Ascending aorta (tissue), 2 donors: ENCODE results near the gene PIGN. TPM values are rescaled to one million over a fixed set of nuclear protein-coding genes. Genes with fewer than 3 reads are reported as not detected.

Experiments used
- DNase-seq, 2 donors: peaks; one replicate each; pipeline ENCODE4 v3.0.0-alpha.2; 2019; ENCODE audit warnings: low spot score in 2 of 2
- H3K27ac ChIP-seq, 2 donors: fragments of 200-600 bp; sonication (generic); one replicate each; pipeline ENCODE4 v1.5.1; 2016 to 2017; ENCODE audit warnings: mild to moderate bottlenecking in 1 of 2
- H3K27me3 ChIP-seq: fragments of 200-600 bp; sonication (generic); one replicate; pipeline ENCODE4 v1.5.1; 2017
- H3K36me3 ChIP-seq, 2 donors: fragments of 200-600 bp; sonication (generic); one replicate each; pipeline ENCODE4 v1.5.1; 2016
- H3K4me1 ChIP-seq, 2 donors: fragments of 200-600 bp; sonication (generic); one replicate each; pipeline ENCODE4 v1.5.1; 2016 to 2017; ENCODE audit warnings: mild to moderate bottlenecking in 1 of 2
- H3K4me3 ChIP-seq, 2 donors: fragments of 200-600 bp; sonication (generic); one replicate each; pipeline ENCODE4 v1.5.1; 2016 to 2017; ENCODE audit warnings: mild to moderate bottlenecking in 1 of 2
- H3K9me3 ChIP-seq, 2 donors: fragments of 200-600 bp; sonication (generic); one replicate each; pipeline ENCODE4 v1.5.1; 2016
- intact Hi-C: fragments of 100-400 bp; cut with DNase I; formaldehyde crosslinking; loops from one replicate; pipeline ENCODE4 v1.15.1; 2023
- total RNA-seq: library from RNA; depleted of rRNA; stranded (reverse); fragments of >200 nt; gene quantifications from one replicate; pipeline ENCODE4 v1.1.0, GENCODE V29; 2016
- TF ChIP-seq, protein P1 (sequence below), 3 experiments: fragments of 200-600 bp in 2 of 3; fragments of 450-650 bp in 1 of 3; sonication (generic) in 2 of 3; IDR thresholded peaks; one replicate each; pipeline ENCODE4 v1.5.1; 2016 to 2019; ENCODE audit warnings: antibody characterized with exemption in 3 of 3, mild to moderate bottlenecking in 1 of 3, moderate library complexity in 1 of 3

The PIGN gene, protein sequence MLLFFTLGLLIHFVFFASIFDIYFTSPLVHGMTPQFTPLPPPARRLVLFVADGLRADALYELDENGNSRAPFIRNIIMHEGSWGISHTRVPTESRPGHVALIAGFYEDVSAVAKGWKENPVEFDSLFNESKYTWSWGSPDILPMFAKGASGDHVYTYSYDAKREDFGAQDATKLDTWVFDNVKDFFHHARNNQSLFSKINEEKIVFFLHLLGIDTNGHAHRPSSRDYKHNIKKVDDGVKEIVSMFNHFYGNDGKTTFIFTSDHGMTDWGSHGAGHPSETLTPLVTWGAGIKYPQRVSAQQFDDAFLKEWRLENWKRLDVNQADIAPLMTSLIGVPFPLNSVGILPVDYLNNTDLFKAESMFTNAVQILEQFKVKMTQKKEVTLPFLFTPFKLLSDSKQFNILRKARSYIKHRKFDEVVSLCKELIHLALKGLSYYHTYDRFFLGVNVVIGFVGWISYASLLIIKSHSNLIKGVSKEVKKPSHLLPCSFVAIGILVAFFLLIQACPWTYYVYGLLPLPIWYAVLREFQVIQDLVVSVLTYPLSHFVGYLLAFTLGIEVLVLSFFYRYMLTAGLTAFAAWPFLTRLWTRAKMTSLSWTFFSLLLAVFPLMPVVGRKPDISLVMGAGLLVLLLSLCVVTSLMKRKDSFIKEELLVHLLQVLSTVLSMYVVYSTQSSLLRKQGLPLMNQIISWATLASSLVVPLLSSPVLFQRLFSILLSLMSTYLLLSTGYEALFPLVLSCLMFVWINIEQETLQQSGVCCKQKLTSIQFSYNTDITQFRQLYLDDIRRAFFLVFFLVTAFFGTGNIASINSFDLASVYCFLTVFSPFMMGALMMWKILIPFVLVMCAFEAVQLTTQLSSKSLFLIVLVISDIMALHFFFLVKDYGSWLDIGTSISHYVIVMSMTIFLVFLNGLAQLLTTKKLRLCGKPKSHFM
- total RNA-seq = 12.8 TPM

DNA sequence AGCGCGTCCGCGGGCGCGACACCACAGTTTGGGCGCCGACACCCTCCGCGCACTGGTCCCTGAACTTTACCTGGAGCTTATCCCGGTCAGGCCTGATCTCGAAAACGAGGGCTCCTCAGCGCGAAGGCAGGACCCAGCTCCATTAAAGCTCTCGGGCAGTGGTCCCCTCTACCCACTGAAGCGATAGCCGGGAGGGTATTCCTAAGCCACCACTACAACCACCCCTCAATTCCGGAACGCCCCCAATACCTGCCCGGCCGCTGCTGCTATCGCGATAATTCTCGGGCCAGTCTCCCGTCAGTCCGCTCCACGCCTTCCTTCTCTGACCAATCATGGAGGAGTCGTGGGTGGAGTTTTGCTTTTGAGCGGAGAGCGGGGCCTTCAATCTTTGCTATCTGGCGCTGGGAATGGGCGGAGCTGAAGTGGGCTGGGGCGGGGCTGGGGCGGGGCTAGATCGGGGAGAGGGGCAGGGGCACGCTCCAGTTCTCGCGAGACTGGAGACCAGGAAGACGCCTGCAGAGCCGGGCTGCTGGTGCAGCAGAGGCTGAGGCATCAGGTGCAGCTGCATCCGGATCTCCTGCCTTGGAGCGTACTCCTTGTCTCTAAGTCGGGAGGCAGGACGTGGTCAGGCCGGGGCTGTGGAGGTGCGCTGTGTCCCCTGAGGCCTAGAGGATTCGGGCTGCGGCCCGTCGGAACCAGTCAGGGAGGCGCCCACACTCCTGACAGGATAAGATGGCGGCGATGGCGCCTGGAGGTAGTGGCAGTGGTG is at the start of gene PIGN, which contains the start of gene RELCH:
TSS of gene PIGN (minus strand) at position 283 of the 769 bp plus-strand sequence. CDS start 25,703 bp downstream, outside the sequence.
TSS of gene RELCH (plus strand) at position 482 of the 769 bp plus-strand sequence. CDS start at position 733, 251 bp downstream.
- H3K9me3 ChIP-seq = no peaks in the 10 kb centered on the region
- TF ChIP-seq, protein P1, sequence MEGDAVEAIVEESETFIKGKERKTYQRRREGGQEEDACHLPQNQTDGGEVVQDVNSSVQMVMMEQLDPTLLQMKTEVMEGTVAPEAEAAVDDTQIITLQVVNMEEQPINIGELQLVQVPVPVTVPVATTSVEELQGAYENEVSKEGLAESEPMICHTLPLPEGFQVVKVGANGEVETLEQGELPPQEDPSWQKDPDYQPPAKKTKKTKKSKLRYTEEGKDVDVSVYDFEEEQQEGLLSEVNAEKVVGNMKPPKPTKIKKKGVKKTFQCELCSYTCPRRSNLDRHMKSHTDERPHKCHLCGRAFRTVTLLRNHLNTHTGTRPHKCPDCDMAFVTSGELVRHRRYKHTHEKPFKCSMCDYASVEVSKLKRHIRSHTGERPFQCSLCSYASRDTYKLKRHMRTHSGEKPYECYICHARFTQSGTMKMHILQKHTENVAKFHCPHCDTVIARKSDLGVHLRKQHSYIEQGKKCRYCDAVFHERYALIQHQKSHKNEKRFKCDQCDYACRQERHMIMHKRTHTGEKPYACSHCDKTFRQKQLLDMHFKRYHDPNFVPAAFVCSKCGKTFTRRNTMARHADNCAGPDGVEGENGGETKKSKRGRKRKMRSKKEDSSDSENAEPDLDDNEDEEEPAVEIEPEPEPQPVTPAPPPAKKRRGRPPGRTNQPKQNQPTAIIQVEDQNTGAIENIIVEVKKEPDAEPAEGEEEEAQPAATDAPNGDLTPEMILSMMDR (IDR thresholded peaks at IDR 0.05) = no peak
- peak within 1 kb of the TSS; percentile 75 to 82 for H3K27ac ChIP-seq
- peak within 1 kb of the TSS; percentile 79 to 98 for H3K4me3 ChIP-seq
- peaks cover 0 to 28% of the 10 kb centered on the region in 2 donors for H3K4me1 ChIP-seq
- H3K27me3 ChIP-seq = no peaks in the 10 kb centered on the region
- peak; percentile 96 to 99 for DNase-seq
- no peaks in the 10 kb centered on the region for H3K36me3 ChIP-seq
- intact Hi-C loops = loop anchor here (1.0 to 10.0 kb wide), 7 partner anchors 240 to 1250 kb away; partner anchors contain the start of genes PHLPP1 and VPS4B

DNA sequence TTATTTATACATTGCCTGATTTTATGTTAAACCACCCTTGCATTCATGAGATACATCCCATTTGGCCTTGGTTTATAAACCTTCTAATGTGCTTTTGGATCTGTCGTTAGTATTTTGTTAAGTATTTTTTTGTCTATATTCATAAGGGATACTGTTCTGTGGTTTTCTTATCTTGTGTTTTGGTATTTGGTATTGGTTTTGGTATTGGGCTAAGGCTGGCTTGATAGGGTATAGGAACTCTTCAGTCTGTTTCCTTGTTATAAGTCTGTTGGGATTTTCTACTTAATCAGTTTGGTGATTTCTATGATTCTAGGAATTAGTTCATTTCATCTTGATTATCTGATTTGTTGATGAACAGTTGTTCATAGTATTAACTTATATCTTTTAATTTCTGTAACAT is 49.4 kb upstream of the PIGN start:
- Histone ChIP-seq H3K27me3 (no peaks in the 10 kb centered on the region), H3K27ac (no peak overlapping the region), H3K4me3 (no peak overlapping the region), H3K36me3 (peaks cover 9 to 27% of the 10 kb centered on the region in 2 donors), H3K4me1 (no peaks in the 10 kb centered on the region), H3K9me3 (no peaks in the 10 kb centered on the region)
- no peak for DNase-seq
- intact Hi-C loops = no loop called here
- TF ChIP-seq, protein P1 (IDR thresholded peaks at IDR 0.05) = no peak

DNA sequence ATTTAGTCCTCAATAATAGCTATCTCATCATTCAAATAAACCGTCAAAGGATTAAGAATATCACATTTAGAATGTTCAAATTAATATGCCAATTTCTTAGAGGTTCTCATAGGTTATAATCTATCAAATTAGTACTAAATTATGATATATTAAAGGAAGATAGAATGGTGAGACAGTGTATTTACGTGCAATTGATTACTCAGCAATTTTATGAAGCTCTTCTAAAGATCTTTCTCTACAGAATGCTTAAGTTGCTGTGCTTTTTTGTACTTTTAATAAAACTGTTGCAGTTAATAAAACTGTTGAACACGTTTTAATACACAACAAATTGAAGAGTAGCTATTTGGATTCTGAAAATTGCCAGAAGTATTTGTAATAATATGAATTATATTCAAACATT is 39.2 kb upstream of the PIGN start:
- no peak overlapping the region for H3K27ac ChIP-seq
- intact Hi-C loops = no loop called here
- DNase-seq = no peak
- H3K36me3 ChIP-seq = peaks cover 28 to 50% of the 10 kb centered on the region in 2 donors
- no peaks in the 10 kb centered on the region for H3K27me3 ChIP-seq
- H3K4me3 ChIP-seq = no peak overlapping the region
- H3K9me3 ChIP-seq = peaks cover 8 to 9% of the 10 kb centered on the region in 2 donors
- H3K4me1 ChIP-seq = no peaks in the 10 kb centered on the region
- TF ChIP-seq, protein P1 (IDR thresholded peaks at IDR 0.05) = no peak

DNA sequence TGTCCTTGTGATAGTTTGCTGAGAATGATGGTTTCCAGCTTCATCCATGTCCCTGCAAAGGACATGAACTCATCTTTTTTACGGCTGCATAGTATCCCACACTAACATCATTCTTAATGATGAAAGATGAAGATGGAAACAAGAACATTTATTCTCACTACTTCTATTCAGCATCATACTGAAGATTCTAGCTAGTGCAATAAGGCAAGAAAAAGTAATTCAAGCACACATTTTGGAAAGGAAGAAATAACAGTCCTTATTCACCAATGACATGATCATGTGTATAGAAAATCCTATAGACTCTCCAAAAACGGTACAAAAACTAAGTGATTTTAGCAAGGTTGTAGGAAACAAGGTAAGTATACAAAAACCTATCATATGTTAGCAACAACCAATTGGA is 37.4 kb upstream of the PIGN start:
- Histone ChIP-seq H3K27ac (no peak overlapping the region), H3K9me3 (peaks cover 8 to 9% of the 10 kb centered on the region in 2 donors), H3K27me3 (no peaks in the 10 kb centered on the region), H3K4me3 (no peak overlapping the region), H3K4me1 (no peaks in the 10 kb centered on the region), H3K36me3 (peaks cover 19 to 53% of the 10 kb centered on the region in 2 donors)
- intact Hi-C loops = no loop called here
- no peak for DNase-seq
- TF ChIP-seq, protein P1 (IDR thresholded peaks at IDR 0.05) = no peak

DNA sequence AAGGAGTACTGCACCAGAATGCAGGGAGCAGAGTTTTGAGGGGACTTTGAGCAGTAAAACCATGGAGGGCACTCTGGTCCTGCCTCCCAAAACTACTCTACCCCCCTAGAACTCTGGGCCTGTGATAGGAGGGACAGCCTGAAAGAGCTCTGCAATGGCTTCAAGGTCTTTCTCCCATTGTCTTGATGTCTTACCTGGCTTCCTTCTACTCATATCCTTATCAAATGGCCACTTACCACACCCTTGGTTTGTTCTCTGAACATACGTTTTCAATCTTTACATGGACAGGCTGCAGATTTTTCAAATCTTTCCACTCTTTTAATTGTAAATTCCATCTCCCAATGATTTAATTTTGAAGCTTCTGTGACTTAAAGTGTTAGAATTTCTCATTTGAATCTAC is 27.9 kb upstream of the PIGN start:
- Histone ChIP-seq H3K9me3 (no peaks in the 10 kb centered on the region), H3K36me3 (peaks cover 14 to 25% of the 10 kb centered on the region in 2 donors), H3K4me1 (no peaks in the 10 kb centered on the region), H3K27ac (no peak overlapping the region), H3K4me3 (no peak overlapping the region), H3K27me3 (no peaks in the 10 kb centered on the region)
- intact Hi-C loops = no loop called here
- DNase-seq = no peak
- TF ChIP-seq, protein P1 (IDR thresholded peaks at IDR 0.05) = no peak
